Prostate gland (tissue), 2 donors: Measurements from ENCODE around the gene GPX5. TPM values are rescaled to one million over a fixed set of nuclear protein-coding genes. Genes with fewer than 3 reads are reported as not detected.

Experiments
- DNase-seq: peaks from one replicate; pipeline ENCODE4 v3.0.0-alpha.2; 2019; ENCODE audit warnings: low spot score
- H3K27ac ChIP-seq, 2 donors: fragments of 200-600 bp; sonication (generic); 2 replicates each; pipeline ENCODE4 v1.5.1; 2017 to 2019
- H3K27me3 ChIP-seq: fragments of 200-600 bp; sonication (generic); replicated peaks from 2 replicates; pipeline ENCODE4 v1.5.1; 2019; ENCODE audit not compliant: insufficient read depth
- H3K36me3 ChIP-seq, 2 donors: fragments of 200-600 bp; sonication (generic); 1 replicate in 1 of 2; 2 replicates in 1 of 2; pipeline versions ENCODE4 v1.5.1 to v1.8.1; 2017 to 2019
- H3K4me1 ChIP-seq: fragments of 200-600 bp; sonication (generic); replicated peaks from 2 replicates; pipeline ENCODE4 v1.5.1; 2019
- H3K4me3 ChIP-seq, 2 donors: fragments of 200-600 bp; sonication (generic); 2 replicates each; pipeline ENCODE4 v1.5.1; 2017 to 2019
- H3K9me3 ChIP-seq: fragments of 200-600 bp; sonication (generic); 2 replicates; pipeline ENCODE4 v1.5.1; 2017
- CTCF ChIP-seq, 4 experiments: fragments of 200-600 bp in 2 of 4; fragments of 450-650 bp in 2 of 4; sonication (generic) in 2 of 4; IDR thresholded peaks; 1 replicate in 3 of 4; 2 replicates in 1 of 4; pipeline ENCODE4 v1.5.1; 2016 to 2019; ENCODE audit warnings: antibody characterized with exemption in 4 of 4, mild to moderate bottlenecking in 2 of 4, moderate library complexity in 2 of 4
- POLR2A ChIP-seq: fragments of 450-650 bp; IDR thresholded peaks from one replicate; pipeline ENCODE4 v1.6.1; 2016; ENCODE audit warnings: antibody characterized with exemption, mild to moderate bottlenecking
- POLR2AphosphoS5 ChIP-seq: sonication (generic); formaldehyde crosslinking; IDR thresholded peaks from one replicate; pipeline ENCODE4 v1.6.1; 2017; ENCODE audit warnings: antibody characterized with exemption
- WGBS: methylation state at CpG from one replicate; pipeline ENCODE4 v1.1.5; 2018; 5-methylcytosine and 5-hydroxymethylcytosine counted together
- intact Hi-C: fragments of 100-400 bp; cut with DNase I; formaldehyde crosslinking; loops from one replicate; pipeline ENCODE4 v1.14.2; 2022
- total RNA-seq, 2 donors: library from RNA; depleted of rRNA; stranded (reverse); fragments of >200 nt; gene quantifications; one replicate each; pipeline ENCODE4 v1.1.0, GENCODE V29; 2016

GPX5 gene
- total RNA-seq, result not detected

- 68% methylated on average over 10 of the region's 10 CpGs for WGBS
- Histone ChIP-seq H3K27ac (no peak within 1 kb of the TSS), H3K4me1 (no peaks in the 10 kb centered on the region), H3K36me3 (no peaks in the 10 kb centered on the region), H3K4me3 (no peak within 1 kb of the TSS), H3K27me3 (no peaks in the 10 kb centered on the region), H3K9me3 (no peaks in the 10 kb centered on the region)
- intact Hi-C loops, result no loop called here
- TF ChIP-seq CTCF (IDR thresholded peaks at IDR 0.05), result no peak
- no peak for TF ChIP-seq POLR2AphosphoS5
- TF ChIP-seq POLR2A, result no peak
- no peak for DNase-seq
Measured at GRCh38 chr6:28525496-28526039, at the start of gene GPX5. Gene GPX5 (plus strand): TSS chr6:28525881. CDS start chr6:28526014, 133 bp downstream.

- no peaks in the 10 kb centered on the region for H3K36me3 ChIP-seq
- peaks cover 2% of the 10 kb centered on the region for H3K27me3 ChIP-seq
- H3K9me3 ChIP-seq, result no peaks in the 10 kb centered on the region
- intact Hi-C loops, result no loop called here
- no peak overlapping the region for H3K27ac ChIP-seq
- no peaks in the 10 kb centered on the region for H3K4me1 ChIP-seq
- no peak for DNase-seq
- 43% methylated on average over 12 of the region's 12 CpGs for WGBS
- no peak overlapping the region for H3K4me3 ChIP-seq
- TF ChIP-seq POLR2A, result no peak
- no peak for TF ChIP-seq CTCF (IDR thresholded peaks at IDR 0.05)
- TF ChIP-seq POLR2AphosphoS5, result no peak
Measured at GRCh38 chr6:28478518-28478917, 47.2 kb upstream of the GPX5 start.

- TF ChIP-seq POLR2A, result no peak
- no peak for TF ChIP-seq POLR2AphosphoS5
- no peak for TF ChIP-seq CTCF (IDR thresholded peaks at IDR 0.05)
- Histone ChIP-seq H3K27ac (no peak overlapping the region), H3K36me3 (no peaks in the 10 kb centered on the region), H3K9me3 (no peaks in the 10 kb centered on the region), H3K4me3 (no peak overlapping the region), H3K27me3 (peaks cover 4% of the 10 kb centered on the region), H3K4me1 (no peaks in the 10 kb centered on the region)
- 61% methylated on average over 9 of the region's 9 CpGs for WGBS
- intact Hi-C loops, result no loop called here
- DNase-seq, result no peak
Measured at GRCh38 chr6:28480253-28480932, 45.3 kb upstream of the GPX5 start.

- H3K9me3 ChIP-seq, result no peaks in the 10 kb centered on the region
- WGBS, result 91% methylated on average over 3 of the region's 3 CpGs
- intact Hi-C loops, result no loop called here
- no peak for TF ChIP-seq POLR2AphosphoS5
- no peak for TF ChIP-seq CTCF (IDR thresholded peaks at IDR 0.05)
- TF ChIP-seq POLR2A, result no peak
- H3K27ac ChIP-seq, result no peak overlapping the region
- H3K27me3 ChIP-seq, result peaks cover 3% of the 10 kb centered on the region
- H3K4me3 ChIP-seq, result no peak overlapping the region
- no peak for DNase-seq
- no peaks in the 10 kb centered on the region for H3K36me3 ChIP-seq
- no peaks in the 10 kb centered on the region for H3K4me1 ChIP-seq
Measured at GRCh38 chr6:28485482-28485881, 40.2 kb upstream of the GPX5 start.

- no peak for TF ChIP-seq CTCF (IDR thresholded peaks at IDR 0.05)
- TF ChIP-seq POLR2A, result no peak
- TF ChIP-seq POLR2AphosphoS5, result no peak
- no peaks in the 10 kb centered on the region for H3K36me3 ChIP-seq
- H3K27me3 ChIP-seq, result peaks cover 3% of the 10 kb centered on the region
- H3K9me3 ChIP-seq, result no peaks in the 10 kb centered on the region
- no peaks in the 10 kb centered on the region for H3K4me1 ChIP-seq
- no peak overlapping the region for H3K27ac ChIP-seq
- H3K4me3 ChIP-seq, result no peak overlapping the region
- 76% methylated on average over 1 of the region's 1 CpG for WGBS
- intact Hi-C loops, result no loop called here
- DNase-seq, result no peak
Measured at GRCh38 chr6:28486533-28486932, 39.1 kb upstream of the GPX5 start.
